H1 (cell line): ENCODE results near the gene DTNB. TPM values are rescaled to one million over a fixed set of nuclear protein-coding genes. Genes with fewer than 3 reads are reported as not detected.

ENCODE experiments used
- CTCF ChIA-PET: fragments of 300-600 bp; sonication (Branson Sonifier 250); formaldehyde crosslinking; loops from one replicate; lab custom pipeline; 2021; ENCODE audit not compliant: partially characterized antibody; lab: Charles Lee
- POLR2A ChIA-PET: fragments of 300-600 bp; sonication (Branson Sonifier 250); formaldehyde crosslinking; loops from one replicate; lab custom pipeline; 2021; ENCODE audit warnings: inconsistent platforms; ENCODE audit not compliant: partially characterized antibody; lab: Charles Lee
- DNase-seq, 2 experiments: peaks; one replicate each; pipeline versions ENCODE4 v3.0.0 to v3.0.0-alpha.2; 2010 to 2022; ENCODE audit warnings: low spot score in 2 of 2, low read depth in 1 of 2, mixed read lengths in 1 of 2
- FAIRE-seq: peaks from 2 replicates; lab custom pipeline; 2011; peaks lifted over from hg19 to GRCh38; lab: Jason Lieb, UNC
- H2AFZ ChIP-seq: 2 replicates; pipeline ENCODE4 v1.8.1; 2012; ENCODE audit warnings: low read length, inconsistent platforms
- H2AK5ac ChIP-seq: 2 replicates; pipeline ENCODE4 v1.6.1; 2013; ENCODE audit warnings: low read depth, low read length
- H2BK120ac ChIP-seq: replicated peaks from 2 replicates; pipeline ENCODE3; 2013; ENCODE audit warnings: low read depth, low read length, inconsistent platforms
- H2BK12ac ChIP-seq: 2 replicates; pipeline ENCODE4 v1.6.1; 2013; ENCODE audit warnings: low read depth, low read length
- H2BK15ac ChIP-seq: 2 replicates; pipeline ENCODE4 v1.6.1; 2013; ENCODE audit warnings: low read length
- H2BK20ac ChIP-seq: 2 replicates; pipeline ENCODE4 v1.6.1; 2013; ENCODE audit warnings: low read length
- H2BK5ac ChIP-seq: 2 replicates; pipeline ENCODE4 v1.6.1; 2013; ENCODE audit warnings: low read depth, low read length
- H3K14ac ChIP-seq: 2 replicates; pipeline ENCODE4 v1.6.1; 2013; ENCODE audit warnings: inconsistent platforms; ENCODE audit not compliant: insufficient read length
- H3K18ac ChIP-seq: 2 replicates; pipeline ENCODE4 v1.6.1; 2013; ENCODE audit warnings: low read length; ENCODE audit errors: extremely low read depth
- H3K23ac ChIP-seq: 2 replicates; pipeline ENCODE4 v1.6.1; 2013; ENCODE audit warnings: inconsistent platforms; ENCODE audit not compliant: insufficient read length
- H3K23me2 ChIP-seq: 2 replicates; pipeline ENCODE4 v1.6.1; 2013; ENCODE audit warnings: low read depth, low read length
- H3K27ac ChIP-seq: 2 replicates; pipeline ENCODE4 v1.6.1; 2011; ENCODE audit warnings: low read depth, low read length, inconsistent platforms
- H3K27me3 ChIP-seq, 4 experiments: replicated peaks in 1 of 4; 1 replicate in 1 of 4; 2 replicates in 3 of 4; pipeline versions ENCODE4 v1.6.1 to v1.8.1; 2011 to 2013; ENCODE audit warnings: low read length in 3 of 4, mild to moderate bottlenecking in 3 of 4, inconsistent platforms in 2 of 4, mixed read lengths in 2 of 4, moderate library complexity in 1 of 4; ENCODE audit not compliant: control insufficient read depth in 3 of 4, insufficient read depth in 3 of 4; ENCODE audit errors: extremely low read depth in 1 of 4
- H3K36me3 ChIP-seq, 4 experiments: 2 replicates each; pipeline versions ENCODE4 v1.6.1 to v1.8.1; 2011 to 2013; ENCODE audit warnings: mild to moderate bottlenecking in 4 of 4, low read length in 3 of 4, moderate library complexity in 2 of 4, control low read depth in 1 of 4, inconsistent platforms in 1 of 4; ENCODE audit not compliant: insufficient read depth in 4 of 4, control insufficient read depth in 2 of 4
- H3K4ac ChIP-seq: replicated peaks from 2 replicates; pipeline ENCODE3; 2013; ENCODE audit warnings: low read length, low read depth, mixed read lengths, inconsistent platforms; ENCODE audit not compliant: insufficient read length
- H3K4me1 ChIP-seq, 4 experiments: replicated peaks in 1 of 4; 1 replicate in 1 of 4; 2 replicates in 3 of 4; pipeline versions ENCODE4 v1.6.1 to v1.8.1; 2011 to 2013; ENCODE audit warnings: low read length in 3 of 4, inconsistent platforms in 2 of 4, mixed read lengths in 1 of 4; ENCODE audit not compliant: insufficient read depth in 4 of 4, control insufficient read depth in 3 of 4
- H3K4me2 ChIP-seq, 2 experiments: 2 replicates each; pipeline versions ENCODE4 v1.6.1 to v1.8.1; 2011 to 2013; ENCODE audit warnings: low read depth in 2 of 2, low read length in 2 of 2, control low read depth in 1 of 2, inconsistent platforms in 1 of 2, mild to moderate bottlenecking in 1 of 2; ENCODE audit not compliant: insufficient read depth in 1 of 2
- H3K4me3 ChIP-seq, 4 experiments: fragments of 200-600, 300-600 bp in 1 of 4; sonication (generic), shearing (Covaris generic), sonication (Bioruptor Twin) in 1 of 4; 2 replicates each; pipeline versions ENCODE4 v1.5.1 to v1.8.1; 2011 to 2016; ENCODE audit warnings: low read length in 4 of 4, low read depth in 3 of 4, control low read depth in 2 of 4, inconsistent platforms in 2 of 4, mild to moderate bottlenecking in 2 of 4, mixed read lengths in 1 of 4, moderate library complexity in 1 of 4; ENCODE audit not compliant: insufficient read depth in 2 of 4; ENCODE audit errors: extremely low read depth in 1 of 4
- H3K56ac ChIP-seq: replicated peaks from 2 replicates; pipeline ENCODE3; 2013; ENCODE audit warnings: low read depth, mild to moderate bottlenecking, mixed read lengths, low read length, inconsistent platforms; ENCODE audit not compliant: insufficient read length
- H3K79me1 ChIP-seq: 2 replicates; pipeline ENCODE4 v1.6.1; 2013; ENCODE audit warnings: low read depth, low read length, control low read depth
- H3K79me2 ChIP-seq, 2 experiments: 2 replicates each; pipeline versions ENCODE4 v1.6.1 to v1.8.1; 2012 to 2013; ENCODE audit warnings: low read length in 2 of 2, mild to moderate bottlenecking in 2 of 2, inconsistent platforms in 1 of 2; ENCODE audit not compliant: insufficient read depth in 2 of 2, control insufficient read depth in 1 of 2
- H3K9ac ChIP-seq, 4 experiments: replicated peaks in 1 of 4; 1 replicate in 1 of 4; 2 replicates in 3 of 4; pipeline versions ENCODE4 v1.6.1 to v1.8.1; 2011 to 2013; ENCODE audit warnings: low read depth in 3 of 4, low read length in 3 of 4, control low read depth in 2 of 4, mild to moderate bottlenecking in 2 of 4, moderate library complexity in 2 of 4, inconsistent platforms in 1 of 4; ENCODE audit errors: extremely low read depth in 1 of 4
- H3K9me3 ChIP-seq, 2 experiments: 2 replicates each; pipeline versions ENCODE4 v1.6.1 to v1.8.1; 2012 to 2013; ENCODE audit warnings: mild to moderate bottlenecking in 2 of 2, moderate library complexity in 2 of 2, control low read depth in 1 of 2, inconsistent platforms in 1 of 2, low read depth in 1 of 2, low read length in 1 of 2, mixed read lengths in 1 of 2; ENCODE audit not compliant: insufficient read depth in 2 of 2
- H4K20me1 ChIP-seq, 2 experiments: replicated peaks in 1 of 2; 2 replicates each; pipeline versions ENCODE3 to v1.8.1; 2011 to 2013; ENCODE audit warnings: inconsistent platforms in 2 of 2, low read length in 2 of 2, mild to moderate bottlenecking in 1 of 2; ENCODE audit not compliant: insufficient read depth in 2 of 2, control insufficient read depth in 1 of 2
- H4K5ac ChIP-seq: 2 replicates; pipeline ENCODE4 v1.6.1; 2013; ENCODE audit warnings: low read length, low read depth, mixed read lengths, inconsistent platforms; ENCODE audit not compliant: insufficient read length
- H4K8ac ChIP-seq: 2 replicates; pipeline ENCODE4 v1.8.0; 2013; ENCODE audit warnings: mild to moderate bottlenecking, moderate library complexity, low read length, inconsistent platforms; ENCODE audit not compliant: insufficient read depth; ENCODE audit errors: extremely low read depth
- H4K91ac ChIP-seq: replicated peaks from 2 replicates; pipeline ENCODE3; 2013; ENCODE audit warnings: low read length, mixed read lengths, inconsistent platforms; ENCODE audit not compliant: insufficient read length
- BACH1 ChIP-seq: IDR thresholded peaks from 2 replicates; pipeline ENCODE4 v1.6.1; 2012; ENCODE audit warnings: low read length, improper control_type of control experiment
- GABPA ChIP-seq: IDR thresholded peaks from 2 replicates; pipeline ENCODE4 v1.6.1; 2011; ENCODE audit warnings: mild to moderate bottlenecking, low read length, moderate library complexity, borderline replicate concordance; ENCODE audit not compliant: insufficient read depth
- TBP ChIP-seq: IDR thresholded peaks from 2 replicates; pipeline ENCODE4 v1.6.1; 2011; ENCODE audit warnings: low read depth, low read length, improper control_type of control experiment
- TCF12 ChIP-seq: IDR thresholded peaks from 2 replicates; pipeline ENCODE4 v1.6.1; 2011; ENCODE audit warnings: low read depth, mild to moderate bottlenecking, low read length
- WGBS, 2 experiments: shearing (Covaris generic) in 1 of 2; methylation state at CpG; one replicate each; pipeline versions ENCODE4 v1.1.6 to v1.1.7; 2013 to 2015; ENCODE audit warnings: low lambda C conversion rate in 2 of 2, mixed read lengths in 2 of 2, inconsistent platforms in 1 of 2, low coverage in 1 of 2, missing lambda C conversion rate in 1 of 2; ENCODE audit not compliant: insufficient replicate concordance in 2 of 2, insufficient coverage in 1 of 2, insufficient read length in 1 of 2; ENCODE audit errors: extremely low coverage in 1 of 2, missing lambda C conversion rate in 1 of 2; 5-methylcytosine and 5-hydroxymethylcytosine counted together
- polyA plus RNA-seq, 7 experiments: library from polyadenylated mRNA; depleted of rRNA in 3 of 7; stranded (reverse) in 5 of 7; unstranded in 2 of 7; fragments of >200 nt in 5 of 7; fragments of 200-250 nt in 2 of 7; gene quantifications; 1 replicate in 5 of 7; 2 replicates in 1 of 7; 4 replicates in 1 of 7; pipeline versions ENCODE4 v1.2.1 to v1.2.3, GENCODE V29; 2011 to 2013; ENCODE audit warnings: missing spikeins in 2 of 7, mixed read lengths in 2 of 7
- total RNA-seq: library from RNA; stranded (reverse); fragmentation: NEBNext Ultra II Directional; extraction: Animal tissue kit (Norgen Biotek cat#: 25700); gene quantifications from 2 replicates; pipeline ENCODE4 v1.2.1, GENCODE V29; 2021
- TF ChIP-seq, protein P1 (sequence below): IDR thresholded peaks from 2 replicates; pipeline ENCODE4 v1.6.1; 2012; ENCODE audit warnings: low read length, inconsistent platforms
- TF ChIP-seq, protein P2 (sequence below), 3 experiments: IDR thresholded peaks; 1 replicate in 2 of 3; 2 replicates in 1 of 3; pipeline versions ENCODE4 v1.5.1 to v1.6.1; 2011; ENCODE audit warnings: low read length in 3 of 3, mild to moderate bottlenecking in 3 of 3, inconsistent platforms in 2 of 3, low read depth in 1 of 3, moderate library complexity in 1 of 3; ENCODE audit not compliant: insufficient read depth in 1 of 3; ENCODE audit errors: control extremely low read depth in 1 of 3

DTNB gene
- total and polyA plus RNA-seq, 2 of the 8 experiments (the other 6 are each of a cell fraction or from before 2014, with no cell fraction given): 39.6 to 49.5 TPM

- H4K91ac ChIP-seq: no peak overlapping the region
- H3K27me3 ChIP-seq: no peaks in the 10 kb centered on the region
- no peaks in the 10 kb centered on the region for H3K79me2 ChIP-seq
- no peak overlapping the region for H3K23ac ChIP-seq
- no peak overlapping the region for H3K56ac ChIP-seq
- H3K9ac ChIP-seq: no peak overlapping the region
- WGBS, 2 experiments: 86% methylated on average over 11 of the region's 15 CpGs; no CpG with 5 or more reads in 1 of the 2 experiments
- no peak overlapping the region for H2BK15ac ChIP-seq
- H3K9me3 ChIP-seq: no peaks in the 10 kb centered on the region
- H3K18ac ChIP-seq: no peak overlapping the region
- no peak overlapping the region for H4K8ac ChIP-seq
- no peak overlapping the region for H3K27ac ChIP-seq
- no peak overlapping the region for H2BK12ac ChIP-seq
- H2BK5ac ChIP-seq: no peak overlapping the region
- POLR2A ChIA-PET: interaction anchor here (0.9 kb wide), 1 partner anchor 27 kb away, joined by 4 read pairs; no protein-coding TSS in a partner anchor
- no peaks in the 10 kb centered on the region; a peak in 1 of 8 replicates for H3K36me3 ChIP-seq
- no peak overlapping the region for H2BK20ac ChIP-seq
- peaks cover 0 to 3% of the 10 kb centered on the region in 2 experiments for H4K20me1 ChIP-seq
- DNase-seq (no peak), FAIRE-seq (no peak)
- no peak overlapping the region for H2BK120ac ChIP-seq
- H3K14ac ChIP-seq: no peak overlapping the region
- H4K5ac ChIP-seq: no peak overlapping the region
- H3K4me3 ChIP-seq: no peak overlapping the region
- H2AK5ac ChIP-seq: no peak overlapping the region
- H3K79me1 ChIP-seq: no peaks in the 10 kb centered on the region
- H3K4me2 ChIP-seq: no peak overlapping the region
- H3K4ac ChIP-seq: no peak overlapping the region
- peaks cover 0 to 4% (median 2%) of the 10 kb centered on the region in 4 experiments; a peak in 2 of 7 replicates for H3K4me1 ChIP-seq
- CTCF ChIA-PET: interaction anchor here (1.0 to 3.5 kb wide), 3 partner anchors 16 to 74 kb away, joined by 3 to 17 read pairs (median 5); no protein-coding TSS in a partner anchor
- H3K23me2 ChIP-seq: peaks cover 2% of the 10 kb centered on the region; the same call in 1 of the 2 replicates
- H2AFZ ChIP-seq: no peak overlapping the region
- TF ChIP-seq TCF12 (no peak), BACH1 (no peak), TBP (no peak), GABPA (no peak)
- TF ChIP-seq, protein P1, sequence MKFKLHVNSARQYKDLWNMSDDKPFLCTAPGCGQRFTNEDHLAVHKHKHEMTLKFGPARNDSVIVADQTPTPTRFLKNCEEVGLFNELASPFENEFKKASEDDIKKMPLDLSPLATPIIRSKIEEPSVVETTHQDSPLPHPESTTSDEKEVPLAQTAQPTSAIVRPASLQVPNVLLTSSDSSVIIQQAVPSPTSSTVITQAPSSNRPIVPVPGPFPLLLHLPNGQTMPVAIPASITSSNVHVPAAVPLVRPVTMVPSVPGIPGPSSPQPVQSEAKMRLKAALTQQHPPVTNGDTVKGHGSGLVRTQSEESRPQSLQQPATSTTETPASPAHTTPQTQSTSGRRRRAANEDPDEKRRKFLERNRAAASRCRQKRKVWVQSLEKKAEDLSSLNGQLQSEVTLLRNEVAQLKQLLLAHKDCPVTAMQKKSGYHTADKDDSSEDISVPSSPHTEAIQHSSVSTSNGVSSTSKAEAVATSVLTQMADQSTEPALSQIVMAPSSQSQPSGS: no peak
- TF ChIP-seq, protein P2, sequence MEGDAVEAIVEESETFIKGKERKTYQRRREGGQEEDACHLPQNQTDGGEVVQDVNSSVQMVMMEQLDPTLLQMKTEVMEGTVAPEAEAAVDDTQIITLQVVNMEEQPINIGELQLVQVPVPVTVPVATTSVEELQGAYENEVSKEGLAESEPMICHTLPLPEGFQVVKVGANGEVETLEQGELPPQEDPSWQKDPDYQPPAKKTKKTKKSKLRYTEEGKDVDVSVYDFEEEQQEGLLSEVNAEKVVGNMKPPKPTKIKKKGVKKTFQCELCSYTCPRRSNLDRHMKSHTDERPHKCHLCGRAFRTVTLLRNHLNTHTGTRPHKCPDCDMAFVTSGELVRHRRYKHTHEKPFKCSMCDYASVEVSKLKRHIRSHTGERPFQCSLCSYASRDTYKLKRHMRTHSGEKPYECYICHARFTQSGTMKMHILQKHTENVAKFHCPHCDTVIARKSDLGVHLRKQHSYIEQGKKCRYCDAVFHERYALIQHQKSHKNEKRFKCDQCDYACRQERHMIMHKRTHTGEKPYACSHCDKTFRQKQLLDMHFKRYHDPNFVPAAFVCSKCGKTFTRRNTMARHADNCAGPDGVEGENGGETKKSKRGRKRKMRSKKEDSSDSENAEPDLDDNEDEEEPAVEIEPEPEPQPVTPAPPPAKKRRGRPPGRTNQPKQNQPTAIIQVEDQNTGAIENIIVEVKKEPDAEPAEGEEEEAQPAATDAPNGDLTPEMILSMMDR (IDR thresholded peaks at IDR 0.05; ENCODE audit: control extremely low read depth in 1 of 3, insufficient read depth in 1 of 3, low read depth in 1 of 3, low read length in 3 of 3): no peak
Observed at GRCh38 chr2:25590921-25591505, 82.4 kb downstream of the DTNB start.
